Measurements from ENCODE around the gene CLASP2.
"Not testable (repeated sequence)": the region's sequence is repeated elsewhere in the genome, so short reads cannot be mapped to it uniquely, and the experiment has no call there.

The CLASP2 gene

DNA sequence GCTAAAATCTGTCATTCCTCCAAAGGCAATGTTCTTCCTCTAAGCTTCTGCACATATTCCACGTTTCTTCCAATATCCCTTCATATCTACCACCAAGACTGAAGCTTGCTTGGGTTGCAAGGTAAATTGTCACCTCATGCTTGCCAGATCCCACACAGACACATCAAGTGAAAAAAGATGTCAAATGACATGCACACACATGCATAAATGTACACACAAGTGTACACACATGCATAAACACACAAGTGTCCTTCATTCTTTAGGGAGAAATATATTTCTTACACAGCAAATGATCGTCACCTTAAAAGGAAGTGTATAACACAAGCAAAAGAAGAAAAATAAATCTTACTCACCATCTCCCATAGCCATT is 59.4 kb downstream of the CLASP2 start:
- TF ChIP-seq, protein P1, sequence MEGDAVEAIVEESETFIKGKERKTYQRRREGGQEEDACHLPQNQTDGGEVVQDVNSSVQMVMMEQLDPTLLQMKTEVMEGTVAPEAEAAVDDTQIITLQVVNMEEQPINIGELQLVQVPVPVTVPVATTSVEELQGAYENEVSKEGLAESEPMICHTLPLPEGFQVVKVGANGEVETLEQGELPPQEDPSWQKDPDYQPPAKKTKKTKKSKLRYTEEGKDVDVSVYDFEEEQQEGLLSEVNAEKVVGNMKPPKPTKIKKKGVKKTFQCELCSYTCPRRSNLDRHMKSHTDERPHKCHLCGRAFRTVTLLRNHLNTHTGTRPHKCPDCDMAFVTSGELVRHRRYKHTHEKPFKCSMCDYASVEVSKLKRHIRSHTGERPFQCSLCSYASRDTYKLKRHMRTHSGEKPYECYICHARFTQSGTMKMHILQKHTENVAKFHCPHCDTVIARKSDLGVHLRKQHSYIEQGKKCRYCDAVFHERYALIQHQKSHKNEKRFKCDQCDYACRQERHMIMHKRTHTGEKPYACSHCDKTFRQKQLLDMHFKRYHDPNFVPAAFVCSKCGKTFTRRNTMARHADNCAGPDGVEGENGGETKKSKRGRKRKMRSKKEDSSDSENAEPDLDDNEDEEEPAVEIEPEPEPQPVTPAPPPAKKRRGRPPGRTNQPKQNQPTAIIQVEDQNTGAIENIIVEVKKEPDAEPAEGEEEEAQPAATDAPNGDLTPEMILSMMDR (IDR thresholded peaks at IDR 0.05; ENCODE audit: insufficient read depth, low read depth, low read length, missing control alignments): no peak
- no peak for DNase-seq (ENCODE audit: low read depth)
- no peak overlapping the region for H3K4me3 ChIP-seq (ENCODE audit: low read depth, low read length)

DNA sequence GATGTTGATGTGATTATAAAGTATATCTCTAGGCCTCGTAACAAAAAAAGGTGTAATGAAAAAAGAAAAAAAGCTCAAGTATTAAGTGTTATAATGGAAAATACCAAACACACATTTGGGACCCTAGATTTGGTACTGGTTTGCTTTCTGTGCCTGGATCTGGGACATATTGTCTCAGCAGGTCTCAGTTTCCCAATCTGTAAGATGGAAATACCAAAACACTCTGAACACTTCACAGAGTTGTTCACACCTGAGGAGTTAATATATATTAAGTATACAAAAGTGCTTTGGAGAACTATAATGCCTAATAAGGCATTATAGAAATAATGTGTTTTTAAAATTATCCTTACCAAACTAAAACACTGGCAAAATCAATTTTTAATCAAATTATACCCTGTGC is 60.0 kb downstream of the CLASP2 start:
- TF ChIP-seq, protein P1 (IDR thresholded peaks at IDR 0.05; ENCODE audit: insufficient read depth, low read depth, low read length, missing control alignments): no peak
- DNase-seq (ENCODE audit: low read depth): no peak
- H3K4me3 ChIP-seq (ENCODE audit: low read depth, low read length): no peak overlapping the region

DNA sequence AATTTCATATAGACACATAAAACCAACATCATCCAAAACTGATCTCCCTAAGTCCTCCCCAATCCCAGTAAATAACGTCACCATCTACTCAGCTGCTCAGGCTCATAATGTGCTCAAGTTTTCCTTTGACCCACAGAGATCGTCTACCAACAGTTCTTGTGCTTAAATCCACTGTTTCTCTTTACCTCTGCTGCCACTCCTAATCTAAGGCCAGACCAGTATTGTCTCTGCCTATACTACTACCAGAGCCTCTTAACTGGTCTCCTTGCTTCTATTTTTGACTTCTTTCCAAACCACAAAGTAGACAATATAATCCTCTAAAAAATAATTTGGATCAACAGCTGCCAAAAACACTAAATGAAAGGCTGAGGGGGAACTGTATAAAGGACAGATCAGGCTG is 65.3 kb downstream of the CLASP2 start:
- no peak for DNase-seq (ENCODE audit: low read depth)
- TF ChIP-seq, protein P1 (IDR thresholded peaks at IDR 0.05; ENCODE audit: insufficient read depth, low read depth, low read length, missing control alignments): no peak

DNA sequence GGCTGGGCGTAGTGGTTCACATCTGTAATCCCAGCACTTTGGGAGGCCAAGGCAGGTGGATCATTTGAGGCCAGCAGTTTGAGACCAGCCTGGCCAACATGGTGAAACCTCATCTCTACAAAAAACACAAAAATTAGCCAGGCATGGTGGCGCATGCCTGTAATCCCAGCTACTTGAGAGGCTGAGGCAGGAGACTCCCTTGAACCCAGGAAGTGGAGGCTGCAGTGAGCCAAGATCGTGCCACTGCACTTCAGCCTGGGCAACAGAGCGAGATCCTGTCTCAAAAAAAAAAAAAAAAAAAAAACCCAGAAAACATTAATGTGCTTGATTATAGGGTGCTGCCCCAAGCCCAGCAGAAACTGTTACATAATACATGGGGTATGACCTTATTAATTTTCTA is 67.0 kb downstream of the CLASP2 start:
- not testable (repeated sequence) for H3K4me3 ChIP-seq (ENCODE audit: low read depth, low read length); DNase-seq (ENCODE audit: low read depth)

More for the DNA sequence above, 65.3 kb downstream of the CLASP2 start:
- H3K4me3 ChIP-seq (ENCODE audit: low read depth, low read length): no peak overlapping the region

DNA sequence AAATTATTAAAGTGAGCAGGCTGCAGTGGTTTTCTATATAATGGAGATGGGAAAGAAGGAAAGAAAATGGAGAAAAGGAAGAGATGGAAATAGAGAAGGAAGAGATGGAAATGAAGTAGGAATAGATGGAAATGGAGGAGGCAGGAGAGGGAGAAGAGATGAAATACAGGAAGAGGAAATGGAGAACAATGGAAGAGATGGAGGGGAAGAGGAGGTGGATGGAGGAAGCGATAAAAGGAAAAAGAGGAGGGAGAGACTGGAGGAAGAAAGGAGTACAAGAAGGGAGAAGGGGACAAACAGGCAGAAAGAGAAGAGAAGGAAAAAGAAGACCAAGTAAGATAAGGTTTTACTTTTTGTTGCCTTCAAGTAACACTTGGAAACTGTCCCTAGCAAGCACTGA is 67.6 kb downstream of the CLASP2 start:
- DNase-seq (ENCODE audit: low read depth): no peak
- TF ChIP-seq, protein P1 (IDR thresholded peaks at IDR 0.05; ENCODE audit: insufficient read depth, low read depth, low read length, missing control alignments): no peak
- H3K4me3 ChIP-seq (ENCODE audit: low read depth, low read length): no peak overlapping the region

DNA sequence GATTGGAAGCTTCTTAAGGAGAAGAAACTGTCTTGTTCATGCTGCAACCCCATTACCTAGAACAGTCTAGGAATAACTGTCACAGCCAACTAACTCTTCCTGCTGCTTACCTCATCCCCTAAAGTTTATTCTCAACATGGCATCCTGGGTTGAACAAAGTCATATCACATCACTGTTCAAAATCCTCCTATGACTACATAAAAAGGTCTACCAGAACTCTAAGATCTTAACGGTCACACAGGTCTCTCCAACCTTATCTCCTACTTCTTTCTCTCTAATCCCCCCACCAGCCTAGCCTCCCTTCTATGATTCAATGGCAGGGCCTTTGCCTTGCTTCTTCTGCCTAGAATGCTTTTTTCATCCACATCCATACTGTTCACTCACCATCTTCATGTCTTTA is 69.3 kb downstream of the CLASP2 start:
- no peak overlapping the region for H3K4me3 ChIP-seq (ENCODE audit: low read depth, low read length)
- DNase-seq (ENCODE audit: low read depth): no peak
- TF ChIP-seq, protein P1 (IDR thresholded peaks at IDR 0.05; ENCODE audit: insufficient read depth, low read depth, low read length, missing control alignments): no peak

DNA sequence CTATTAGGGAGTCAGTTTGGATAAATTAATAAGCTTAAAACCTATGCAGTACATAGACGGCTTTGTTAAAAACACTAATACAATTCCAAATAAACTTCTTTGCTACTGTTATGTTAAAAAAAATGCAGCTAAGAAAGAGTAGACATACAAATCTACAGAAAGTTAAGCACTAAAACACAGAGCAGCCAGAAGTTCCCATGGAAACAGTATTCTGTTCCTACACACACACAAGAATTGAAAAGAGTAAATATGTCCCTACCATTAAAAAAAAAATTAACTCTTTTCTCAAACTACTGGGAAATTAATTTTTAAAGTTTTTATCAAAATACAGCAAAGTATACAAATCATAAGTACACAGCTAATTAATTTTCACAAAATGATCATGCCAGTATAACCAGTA is 71.6 kb downstream of the CLASP2 start:
- no peak for DNase-seq (ENCODE audit: low read depth)
- H3K4me3 ChIP-seq (ENCODE audit: low read depth, low read length): no peak overlapping the region
- TF ChIP-seq, protein P1 (IDR thresholded peaks at IDR 0.05; ENCODE audit: insufficient read depth, low read depth, low read length, missing control alignments): no peak

All from GM12865 (cell line).